ENCODE data around the gene FMO2. TPM values are rescaled to one million over a fixed set of nuclear protein-coding genes. Genes with fewer than 3 reads are reported as not detected.

FMO2 gene
- total RNA-seq, 1 donor from 2014 or later = not detected

GRCh38 chr1:171152549-171152948 lies 32.6 kb upstream of the FMO2 start:
- DNase-seq (ENCODE audit: low read depth) (no peak), FAIRE-seq (no peak)
- H3K27me3 ChIP-seq (ENCODE audit: insufficient read depth, low read length) = no peaks in the 10 kb centered on the region
- no peak overlapping the region for H3K4me3 Mint-ChIP-seq (ENCODE audit: unreplicated experiment)
- H3K36me3 ChIP-seq (ENCODE audit: insufficient read depth, low read length) = no peaks in the 10 kb centered on the region
- H3K27ac Mint-ChIP-seq (ENCODE audit: unreplicated experiment) = no peak overlapping the region
- H3K27ac ChIP-seq (ENCODE audit: low read depth, low read length) = no peak overlapping the region
- no peak overlapping the region for H2AFZ ChIP-seq (ENCODE audit: low read depth, low read length)
- H3K4me2 ChIP-seq (ENCODE audit: low read length) = no peak overlapping the region
- H3K4me1 Mint-ChIP-seq (ENCODE audit: low read depth, unreplicated experiment) = no peaks in the 10 kb centered on the region
- H3K79me2 ChIP-seq (ENCODE audit: insufficient read depth, low read length) = no peaks in the 10 kb centered on the region
- no peak overlapping the region for H3K4me3 ChIP-seq (ENCODE audit: insufficient read depth, low read depth, low read length)
- no peaks in the 10 kb centered on the region for H4K20me1 ChIP-seq (ENCODE audit: insufficient read depth, low read length)
- H3K36me3 Mint-ChIP-seq (ENCODE audit: low read depth, unreplicated experiment) = no peaks in the 10 kb centered on the region
- no peak overlapping the region for H3K9ac ChIP-seq (ENCODE audit: low read length)
- no peaks in the 10 kb centered on the region for H3K9me3 ChIP-seq (ENCODE audit: insufficient read depth, low read depth, low read length)
- TF ChIP-seq CTCF (IDR thresholded peaks at IDR 0.05; ENCODE audit: insufficient read depth, low read depth, low read length) = no peak
- TF ChIP-seq EZH2 (IDR thresholded peaks at IDR 0.05; ENCODE audit: insufficient read depth, low read length) = no peak
- no peaks in the 10 kb centered on the region for H3K4me1 ChIP-seq (ENCODE audit: insufficient read depth, low read length)
- no peaks in the 10 kb centered on the region for H3K9me3 Mint-ChIP-seq (ENCODE audit: unreplicated experiment)
- no peaks in the 10 kb centered on the region for H3K27me3 Mint-ChIP-seq (ENCODE audit: low read depth, unreplicated experiment)

- H3K9me3 ChIP-seq (ENCODE audit: insufficient read depth, low read depth, low read length) = no peaks in the 10 kb centered on the region
- H4K20me1 ChIP-seq (ENCODE audit: insufficient read depth, low read length) = no peaks in the 10 kb centered on the region
- no peaks in the 10 kb centered on the region for H3K36me3 ChIP-seq (ENCODE audit: insufficient read depth, low read length)
- no peaks in the 10 kb centered on the region for H3K27me3 Mint-ChIP-seq (ENCODE audit: low read depth, unreplicated experiment)
- peaks cover 7% of the 10 kb centered on the region for H3K4me1 Mint-ChIP-seq (ENCODE audit: low read depth, unreplicated experiment)
- H3K4me1 ChIP-seq (ENCODE audit: insufficient read depth, low read length) = no peaks in the 10 kb centered on the region
- no peaks in the 10 kb centered on the region for H3K27me3 ChIP-seq (ENCODE audit: insufficient read depth, low read length)
- H3K9ac ChIP-seq (ENCODE audit: low read length) = no peak overlapping the region
- no peaks in the 10 kb centered on the region for H3K9me3 Mint-ChIP-seq (ENCODE audit: unreplicated experiment)
- H3K4me3 ChIP-seq (ENCODE audit: insufficient read depth, low read depth, low read length) = no peak overlapping the region
- no peak overlapping the region for H2AFZ ChIP-seq (ENCODE audit: low read depth, low read length)
- H3K79me2 ChIP-seq (ENCODE audit: insufficient read depth, low read length) = no peaks in the 10 kb centered on the region
- H3K27ac ChIP-seq (ENCODE audit: low read depth, low read length) = no peak overlapping the region
- FAIRE-seq = no peak
- H3K4me2 ChIP-seq (ENCODE audit: low read length) = no peak overlapping the region
- H3K36me3 Mint-ChIP-seq (ENCODE audit: low read depth, unreplicated experiment) = no peaks in the 10 kb centered on the region
- H3K27ac Mint-ChIP-seq (ENCODE audit: unreplicated experiment) = no peak overlapping the region
- no peak for DNase-seq (ENCODE audit: low read depth)
- TF ChIP-seq EZH2 (IDR thresholded peaks at IDR 0.05; ENCODE audit: insufficient read depth, low read length) = no peak
- TF ChIP-seq CTCF (IDR thresholded peaks at IDR 0.05; ENCODE audit: insufficient read depth, low read depth, low read length) = no peak
- no peak overlapping the region for H3K4me3 Mint-ChIP-seq (ENCODE audit: unreplicated experiment)
Observed at GRCh38 chr1:171155484-171155883, 29.6 kb upstream of the FMO2 start.

GRCh38 chr1:171158096-171158495 lies 27.0 kb upstream of the FMO2 start:
- Histone ChIP-seq H3K27me3 (ENCODE audit: insufficient read depth, low read length) (no peaks in the 10 kb centered on the region), H3K27ac (ENCODE audit: low read depth, low read length) (no peak overlapping the region), H3K36me3 (ENCODE audit: insufficient read depth, low read length) (no peaks in the 10 kb centered on the region), H3K4me1 (ENCODE audit: insufficient read depth, low read length) (no peaks in the 10 kb centered on the region), H3K9ac (ENCODE audit: low read length) (no peak overlapping the region), H3K79me2 (ENCODE audit: insufficient read depth, low read length) (no peaks in the 10 kb centered on the region), H4K20me1 (ENCODE audit: insufficient read depth, low read length) (no peaks in the 10 kb centered on the region), H3K4me3 (ENCODE audit: insufficient read depth, low read depth, low read length) (no peak overlapping the region), H2AFZ (ENCODE audit: low read depth, low read length) (no peak overlapping the region), H3K4me2 (ENCODE audit: low read length) (no peak overlapping the region), H3K9me3 (ENCODE audit: insufficient read depth, low read depth, low read length) (no peaks in the 10 kb centered on the region)
- Mint-ChIP-seq H3K27me3 (ENCODE audit: low read depth, unreplicated experiment) (no peaks in the 10 kb centered on the region), H3K4me3 (ENCODE audit: unreplicated experiment) (no peak overlapping the region), H3K9me3 (ENCODE audit: unreplicated experiment) (no peaks in the 10 kb centered on the region), H3K4me1 (ENCODE audit: low read depth, unreplicated experiment) (peaks cover 8% of the 10 kb centered on the region), H3K27ac (ENCODE audit: unreplicated experiment) (no peak overlapping the region), H3K36me3 (ENCODE audit: low read depth, unreplicated experiment) (no peaks in the 10 kb centered on the region)
- TF ChIP-seq CTCF (IDR thresholded peaks at IDR 0.05; ENCODE audit: insufficient read depth, low read depth, low read length) (no peak), EZH2 (IDR thresholded peaks at IDR 0.05; ENCODE audit: insufficient read depth, low read length) (no peak)
- DNase-seq (ENCODE audit: low read depth) (no peak), FAIRE-seq (no peak)
